ENCODE measurements around the gene USP20.
"Not testable (repeated sequence)": the region's sequence is repeated elsewhere in the genome, so short reads cannot be mapped to it uniquely, and the experiment has no call there.

USP20 gene

GRCh38 chr9:129835128-129835859 is at the start of gene USP20, which contains the start of gene C9orf78:
Gene USP20, plus strand, starts transcription at chr9:129835458. Its CDS starts 17,098 bp downstream, at chr9:129852556.
Gene C9orf78, minus strand, starts transcription at chr9:129835275. Its CDS starts 54 bp downstream, at chr9:129835221.
- in situ Hi-C loops (cut with MboI; ENCODE audit: low pct_unique_long_range_greater_than_20kb, low sequenced_read_pairs, unreplicated experiment): no loop called here
- TF ChIP-seq CTCF (IDR thresholded peaks at IDR 0.05; ENCODE audit: extremely low read depth, insufficient read depth, missing control alignments): peak; percentile 27

DNA sequence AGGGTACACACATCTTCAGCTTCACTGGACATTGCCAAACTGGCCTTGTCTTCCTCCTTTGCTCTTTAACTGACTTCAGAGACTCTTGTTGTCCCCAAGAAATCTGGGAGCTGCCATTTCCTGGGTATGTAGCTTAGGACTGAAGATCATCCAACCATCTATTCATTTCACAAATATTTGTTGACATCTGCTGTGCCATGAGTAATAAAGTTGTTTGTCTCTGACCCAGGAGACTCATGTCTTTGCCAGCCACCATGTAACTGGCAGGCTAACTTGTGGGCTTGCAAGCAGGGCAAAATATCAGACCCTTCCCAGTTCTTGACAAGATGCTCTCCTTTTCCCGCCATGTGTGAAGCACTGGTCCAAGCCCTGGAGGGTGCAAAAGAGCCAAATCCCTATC is 49.4 kb upstream of the USP20 start:
- in situ Hi-C loops (cut with MboI; ENCODE audit: low pct_unique_long_range_greater_than_20kb, low sequenced_read_pairs, unreplicated experiment): loop anchor here (10.0 to 25.0 kb wide), 3 partner anchors 51 to 649 kb away; partner anchors contain the start of gene PRRX2
- DNase-seq (ENCODE audit: low spot score): no peak
- TF ChIP-seq CTCF (IDR thresholded peaks at IDR 0.05; ENCODE audit: extremely low read depth, insufficient read depth, missing control alignments): no peak

More at GRCh38 chr9:129835128-129835859, at the start of gene USP20, which contains the start of gene C9orf78:
- peak; percentile 100 for DNase-seq (ENCODE audit: low spot score)

GRCh38 chr9:129786481-129786880 is 48.8 kb upstream of the USP20 start:
- no peak for TF ChIP-seq CTCF (IDR thresholded peaks at IDR 0.05; ENCODE audit: extremely low read depth, insufficient read depth, missing control alignments)
- in situ Hi-C loops (cut with MboI; ENCODE audit: low pct_unique_long_range_greater_than_20kb, low sequenced_read_pairs, unreplicated experiment): loop anchor here (10.0 to 25.0 kb wide), 3 partner anchors 52 to 649 kb away; partner anchors contain the start of gene PRRX2
- no peak for DNase-seq (ENCODE audit: low spot score)

- no peak for DNase-seq (ENCODE audit: low spot score)
- in situ Hi-C loops (cut with MboI; ENCODE audit: low pct_unique_long_range_greater_than_20kb, low sequenced_read_pairs, unreplicated experiment): loop anchor here (25.0 kb wide), 2 partner anchors 132 to 657 kb away; partner anchors contain the start of gene PRRX2
- no peak for TF ChIP-seq CTCF (IDR thresholded peaks at IDR 0.05; ENCODE audit: extremely low read depth, insufficient read depth, missing control alignments)
Observed at GRCh38 chr9:129794549-129794948, 40.7 kb upstream of the USP20 start.

DNA sequence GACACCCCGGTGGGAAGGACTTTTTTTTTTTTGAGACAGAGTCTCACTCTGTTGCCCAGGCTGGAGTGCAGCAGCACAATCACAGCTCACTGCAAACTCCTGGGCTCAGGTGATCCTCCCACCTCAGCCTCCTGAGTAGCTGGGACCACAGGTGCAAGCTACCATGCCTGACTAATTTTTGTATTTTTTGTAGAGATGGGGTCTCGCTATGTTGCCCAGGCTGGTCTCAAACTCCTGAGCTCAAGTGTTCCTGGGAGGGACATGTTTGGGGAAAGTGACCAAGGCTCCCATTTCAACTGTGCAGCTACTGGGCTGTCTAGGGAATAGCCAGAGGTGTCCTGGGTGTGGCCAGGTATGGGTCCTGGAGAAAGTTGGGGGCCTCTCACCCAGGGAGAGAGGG is 39.2 kb upstream of the USP20 start:
- in situ Hi-C loops (cut with MboI; ENCODE audit: low pct_unique_long_range_greater_than_20kb, low sequenced_read_pairs, unreplicated experiment): loop anchor here (25.0 kb wide), 2 partner anchors 134 to 659 kb away; partner anchors contain the start of gene PRRX2

GRCh38 chr9:129798973-129799372 is 36.3 kb upstream of the USP20 start:
- in situ Hi-C loops (cut with MboI; ENCODE audit: low pct_unique_long_range_greater_than_20kb, low sequenced_read_pairs, unreplicated experiment): loop anchor here (25.0 kb wide), 2 partner anchors 137 to 662 kb away; partner anchors contain the start of gene PRRX2
- TF ChIP-seq CTCF (IDR thresholded peaks at IDR 0.05; ENCODE audit: extremely low read depth, insufficient read depth, missing control alignments): no peak

More for the DNA sequence above, 39.2 kb upstream of the USP20 start:
- not testable (repeated sequence) for DNase-seq (ENCODE audit: low spot score)

GRCh38 chr9:129801504-129801903 is 33.8 kb upstream of the USP20 start:
- DNase-seq (ENCODE audit: low spot score): no peak
- in situ Hi-C loops (cut with MboI; ENCODE audit: low pct_unique_long_range_greater_than_20kb, low sequenced_read_pairs, unreplicated experiment): no loop called here
- TF ChIP-seq CTCF (IDR thresholded peaks at IDR 0.05; ENCODE audit: extremely low read depth, insufficient read depth, missing control alignments): no peak

More at GRCh38 chr9:129798973-129799372, 36.3 kb upstream of the USP20 start:
- no peak for DNase-seq (ENCODE audit: low spot score)

Data from GM13977 (cell line).